Activated CD8-positive, alpha-beta T cell treated with anti-CD3 and anti-CD28 coated beads, Interleukin-2, amount 10 ng/mL, durations not matched to agents 7 days and 5 days (primary cell): Measurements from ENCODE around the gene CBY1. TPM values are rescaled to one million over a fixed set of nuclear protein-coding genes. Genes with fewer than 3 reads are reported as not detected.

ENCODE experiments used
- total RNA-seq, 2 experiments: library from RNA; stranded (reverse); gene quantifications; one replicate each; pipeline ENCODE4 v1.2.3, GENCODE V29; 2021

The CBY1 gene
- total RNA-seq, 2 experiments from 2014 or later, result 11.6 to 13.6 TPM

Other genes with a start within 250 kb of the CBY1 start
- not detected for gene KCNJ4, start 201.4 kb upstream of the CBY1 start, total RNA-seq
- gene KDELR3, start 188.5 kb upstream of the CBY1 start, total RNA-seq, result 1 to 10 TPM in 1 of 2 experiments, under 1 TPM in 1; 0.99 to 1.0 TPM
- 100 to 1,000 TPM; 443 to 445 TPM for gene DDX17, start 150.3 kb upstream of the CBY1 start, total RNA-seq
- 10 to 100 TPM; 10.1 to 12.1 TPM for gene DMC1, start 86.5 kb upstream of the CBY1 start, total RNA-seq
- under 1 TPM; 0.87 to 0.89 TPM for gene FAM227A, start 246 bp upstream of the CBY1 start, total RNA-seq
- gene TOMM22, start 25.3 kb downstream of the CBY1 start, total RNA-seq, result 10 to 100 TPM; 91.3 to 98.7 TPM
- 10 to 100 TPM; 60.0 to 63.7 TPM for gene JOSD1, start 44.3 kb downstream of the CBY1 start, total RNA-seq
- gene GTPBP1, start 49.3 kb downstream of the CBY1 start, total RNA-seq, result 10 to 100 TPM; 71.8 to 73.9 TPM
- gene SUN2, start 99.4 kb downstream of the CBY1 start, total RNA-seq, result 100 to 1,000 TPM; 481 to 482 TPM
- gene DNAL4, start 137.5 kb downstream of the CBY1 start, total RNA-seq, result 1 to 10 TPM; 8.0 to 8.6 TPM
- gene NPTXR, start 187.4 kb downstream of the CBY1 start, total RNA-seq, result under 1 TPM; 0.68 to 0.76 TPM
- 10 to 100 TPM; 61.4 to 61.8 TPM for gene CBX6, start 215.6 kb downstream of the CBY1 start, total RNA-seq